PC-9 (cell line): ENCODE results near the gene TRAPPC5. TPM values are rescaled to one million over a fixed set of nuclear protein-coding genes. Genes with fewer than 3 reads are reported as not detected.

Source experiments
- BruUV-seq: library from RNA; stranded (reverse); fragments of 400-500 nt; replicated peaks from 2 replicates; lab custom pipeline; 2021; lab: Mats Ljungman, UMichigan
- CTCF ChIA-PET: fragments of 300-600 bp; sonication (Branson Sonifier 250); formaldehyde crosslinking; loops from one replicate; lab custom pipeline; 2022; ENCODE audit warnings: antibody characterized with exemption; lab: Charles Lee
- POLR2A ChIA-PET: fragments of 300-600 bp; sonication (Branson Sonifier 250); formaldehyde crosslinking; loops from one replicate; lab custom pipeline; 2022; ENCODE audit warnings: antibody characterized with exemption; ENCODE audit not compliant: unreplicated experiment; lab: Charles Lee
- DNase-seq, 2 experiments: peaks; one replicate each; pipeline versions ENCODE4 v3.0.0 to v3.0.0-alpha.2; 2015 to 2022; ENCODE audit warnings: mixed read lengths in 1 of 2
- H2AFZ ChIP-seq: fragments of 200-600 bp; sonication (generic); 2 replicates; pipeline ENCODE4 v1.8.1; 2017; ENCODE audit warnings: antibody characterized with exemption
- H3F3A ChIP-seq: fragments of 200-600 bp; sonication (generic); 2 replicates; pipeline ENCODE4 v1.8.1; 2017; ENCODE audit warnings: antibody characterized with exemption, mild to moderate bottlenecking, low read depth; ENCODE audit not compliant: insufficient read depth
- H3K27ac ChIP-seq: fragments of 200-600 bp; sonication (generic); 2 replicates; pipeline ENCODE4 v1.6.1; 2016; ENCODE audit warnings: mixed run types
- H3K27me3 ChIP-seq: fragments of 200-600 bp; sonication (generic); 2 replicates; pipeline ENCODE4 v1.6.1; 2016; ENCODE audit warnings: low read depth, mixed run types; ENCODE audit not compliant: insufficient read depth
- H3K36me3 ChIP-seq: fragments of 200-600 bp; sonication (generic); 2 replicates; pipeline ENCODE4 v1.6.1; 2016; ENCODE audit warnings: low read depth, mixed run types
- H3K4me1 ChIP-seq: fragments of 200-600 bp; sonication (generic); replicated peaks from 2 replicates; pipeline ENCODE4 v1.6.1; 2016; ENCODE audit warnings: mixed run types; ENCODE audit not compliant: insufficient read depth
- H3K4me2 ChIP-seq: fragments of 200-600 bp; sonication (generic); 2 replicates; pipeline ENCODE4 v1.6.1; 2017; ENCODE audit warnings: mixed run types
- H3K4me3 ChIP-seq: fragments of 200-600 bp; sonication (generic); 2 replicates; pipeline ENCODE4 v1.6.1; 2016; ENCODE audit warnings: mixed run types
- H3K79me2 ChIP-seq: fragments of 200-600 bp; sonication (generic); 2 replicates; pipeline ENCODE4 v1.6.1; 2017; ENCODE audit warnings: low read depth, mixed run types
- H3K9me2 ChIP-seq: fragments of 200-600 bp; sonication (generic); 2 replicates; pipeline ENCODE4 v1.8.1; 2017; ENCODE audit warnings: mild to moderate bottlenecking; ENCODE audit not compliant: insufficient read depth
- H3K9me3 ChIP-seq: fragments of 200-600 bp; sonication (generic); 2 replicates; pipeline ENCODE4 v1.8.1; 2016; ENCODE audit warnings: low read depth; ENCODE audit not compliant: insufficient read depth
- H4K20me1 ChIP-seq: fragments of 200-600 bp; sonication (generic); 2 replicates; pipeline ENCODE4 v1.8.1; 2017; ENCODE audit not compliant: insufficient read depth
- CTCF ChIP-seq: fragments of 200-600 bp; sonication (generic); conservative IDR thresholded peaks from 2 replicates; pipeline ENCODE4 v1.6.1; 2017; ENCODE audit warnings: mixed run types, antibody characterized with exemption, mild to moderate bottlenecking, moderate library complexity
- EZH2 ChIP-seq: fragments of 200-600 bp; sonication (generic); IDR thresholded peaks from 2 replicates; pipeline ENCODE4 v1.8.0; 2017; ENCODE audit warnings: antibody characterized with exemption, low read depth
- intact Hi-C: fragments of 100-400 bp; cut with micrococcal nuclease; formaldehyde crosslinking; loops from one replicate; pipeline ENCODE4 v1.10.0; 2022; ENCODE audit not compliant: unreplicated experiment
- total RNA-seq: library from RNA; stranded (reverse); gene quantifications from 2 replicates; pipeline ENCODE4 v1.2.3, GENCODE V29; 2021

The TRAPPC5 gene
- total RNA-seq, 1 experiment from 2014 or later = 103 TPM

GRCh38 chr19:7632340-7633203 lies 48.1 kb upstream of the TRAPPC5 start:
- no peaks in the 10 kb centered on the region for H3K27me3 ChIP-seq
- H3K4me3 ChIP-seq = no peak overlapping the region
- BruUV-seq = TSS peak; percentile 0
- no peak for TF ChIP-seq EZH2
- TF ChIP-seq CTCF = no peak
- no peak overlapping the region for H2AFZ ChIP-seq
- peaks cover 48% of the 10 kb centered on the region for H3K79me2 ChIP-seq
- no peaks in the 10 kb centered on the region for H3K9me2 ChIP-seq
- DNase-seq = no peak
- no peak overlapping the region for H3K27ac ChIP-seq
- H3K4me2 ChIP-seq = no peak overlapping the region
- H3K36me3 ChIP-seq = no peaks in the 10 kb centered on the region
- intact Hi-C loops = no loop called here
- ChIA-PET POLR2A (interaction anchor here (0.6 kb wide), 1 partner anchor 172 kb away, joined by 5 read pairs; no protein-coding TSS in a partner anchor), CTCF (no interaction called here)
- peaks cover 21% of the 10 kb centered on the region for H3K4me1 ChIP-seq
- H3F3A ChIP-seq = peaks cover 12% of the 10 kb centered on the region; the same call in 1 of the 2 replicates
- H4K20me1 ChIP-seq = 0 out of 2 replicates have a peak, but pooled peaks cover 3% of the 10 kb centered on the region
- H3K9me3 ChIP-seq = no peaks in the 10 kb centered on the region

GRCh38 chr19:7633698-7634097 lies 46.9 kb upstream of the TRAPPC5 start, which contains the start of gene PCP2:
PCP2 (minus strand) TSS chr19:7633719; CDS start chr19:7633457, 262 bp downstream.
- H3K9me3 ChIP-seq = no peaks in the 10 kb centered on the region
- H3K27me3 ChIP-seq = no peaks in the 10 kb centered on the region
- intact Hi-C loops = no loop called here
- TF ChIP-seq CTCF (no peak), EZH2 (no peak)
- H3K4me2 ChIP-seq = no peak within 1 kb of the TSS
- H4K20me1 ChIP-seq = peaks cover under 1% of the 10 kb centered on the region; the same call in 1 of the 2 replicates
- H3K36me3 ChIP-seq = no peaks in the 10 kb centered on the region
- no peak within 1 kb of the TSS for H3K27ac ChIP-seq
- CTCF ChIA-PET = no interaction called here
- H3K79me2 ChIP-seq = peaks cover 48% of the 10 kb centered on the region
- no peak within 1 kb of the TSS for H2AFZ ChIP-seq
- BruUV-seq = no TSS peak
- H3K4me1 ChIP-seq = peaks cover 20% of the 10 kb centered on the region
- H3K9me2 ChIP-seq = no peaks in the 10 kb centered on the region
- H3F3A ChIP-seq = peaks cover 21% of the 10 kb centered on the region
- no peak within 1 kb of the TSS for H3K4me3 ChIP-seq
- no peak for DNase-seq
- POLR2A ChIA-PET = interaction anchor here (0.6 kb wide), 1 partner anchor 173 kb away, joined by 5 read pairs; no protein-coding TSS in a partner anchor

- TF ChIP-seq CTCF (no peak), EZH2 (no peak)
- H4K20me1 ChIP-seq = peaks cover 9% of the 10 kb centered on the region
- CTCF ChIA-PET = no interaction called here
- peaks cover 41% of the 10 kb centered on the region for H3F3A ChIP-seq
- DNase-seq = no peak
- BruUV-seq = no TSS peak
- no peak overlapping the region for H3K27ac ChIP-seq
- H3K36me3 ChIP-seq = no peaks in the 10 kb centered on the region
- H3K4me3 ChIP-seq = no peak overlapping the region
- intact Hi-C loops = no loop called here
- POLR2A ChIA-PET = no interaction called here
- H3K9me3 ChIP-seq = no peaks in the 10 kb centered on the region; the same call in 1 of the 2 replicates
- H3K27me3 ChIP-seq = no peaks in the 10 kb centered on the region
- H3K4me1 ChIP-seq = peaks cover 16% of the 10 kb centered on the region
- no peak overlapping the region for H3K4me2 ChIP-seq
- peaks cover 43% of the 10 kb centered on the region for H3K79me2 ChIP-seq
- H2AFZ ChIP-seq = no peak overlapping the region
- no peaks in the 10 kb centered on the region for H3K9me2 ChIP-seq
Observed at GRCh38 chr19:7635670-7636069, 45.0 kb upstream of the TRAPPC5 start.
